NCI-H1105 treated with DMSO at 0.1 percent for 48 hours (cell line): ENCODE results near the gene CTXND1.

Experiments
- DNase-seq: peaks from one replicate; lab custom pipeline; 2025; lab: John Stamatoyannopoulos, UW

CTXND1 gene

DNA sequence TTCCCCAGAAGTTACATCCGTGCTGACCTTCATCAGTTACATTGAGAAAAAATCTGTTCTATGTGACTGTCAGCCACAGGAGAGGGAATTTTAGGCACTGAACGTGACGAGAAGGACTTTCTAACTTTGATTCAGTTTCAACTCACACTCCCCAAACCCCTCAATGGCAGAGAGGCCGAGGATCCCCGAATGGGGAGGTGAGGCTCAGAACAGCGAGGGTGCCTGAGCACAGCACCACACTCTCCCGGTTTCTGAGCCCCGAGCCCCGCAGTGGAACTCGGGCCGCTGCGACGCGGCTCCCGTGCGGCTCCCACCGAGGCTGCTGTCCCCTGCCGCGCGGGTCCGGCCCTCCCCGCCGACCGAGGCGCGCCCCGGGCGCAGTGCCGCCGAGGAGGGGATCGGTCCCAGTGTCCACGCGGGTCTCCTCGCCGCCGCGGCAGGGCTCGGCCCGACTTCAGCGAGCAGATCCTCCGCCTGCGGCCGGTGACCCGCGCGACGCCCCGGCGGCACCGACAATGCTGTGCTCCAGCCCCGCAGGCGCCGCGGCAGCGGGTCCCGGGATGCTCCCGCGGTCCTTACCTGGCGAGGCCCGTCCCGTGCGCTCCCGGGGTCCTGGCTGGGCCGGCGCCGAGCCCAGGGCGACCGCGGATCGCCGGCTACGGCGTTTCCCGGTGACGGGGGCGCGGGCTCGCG, 439 bp downstream of the CTXND1 start:
- no peak for DNase-seq

DNA sequence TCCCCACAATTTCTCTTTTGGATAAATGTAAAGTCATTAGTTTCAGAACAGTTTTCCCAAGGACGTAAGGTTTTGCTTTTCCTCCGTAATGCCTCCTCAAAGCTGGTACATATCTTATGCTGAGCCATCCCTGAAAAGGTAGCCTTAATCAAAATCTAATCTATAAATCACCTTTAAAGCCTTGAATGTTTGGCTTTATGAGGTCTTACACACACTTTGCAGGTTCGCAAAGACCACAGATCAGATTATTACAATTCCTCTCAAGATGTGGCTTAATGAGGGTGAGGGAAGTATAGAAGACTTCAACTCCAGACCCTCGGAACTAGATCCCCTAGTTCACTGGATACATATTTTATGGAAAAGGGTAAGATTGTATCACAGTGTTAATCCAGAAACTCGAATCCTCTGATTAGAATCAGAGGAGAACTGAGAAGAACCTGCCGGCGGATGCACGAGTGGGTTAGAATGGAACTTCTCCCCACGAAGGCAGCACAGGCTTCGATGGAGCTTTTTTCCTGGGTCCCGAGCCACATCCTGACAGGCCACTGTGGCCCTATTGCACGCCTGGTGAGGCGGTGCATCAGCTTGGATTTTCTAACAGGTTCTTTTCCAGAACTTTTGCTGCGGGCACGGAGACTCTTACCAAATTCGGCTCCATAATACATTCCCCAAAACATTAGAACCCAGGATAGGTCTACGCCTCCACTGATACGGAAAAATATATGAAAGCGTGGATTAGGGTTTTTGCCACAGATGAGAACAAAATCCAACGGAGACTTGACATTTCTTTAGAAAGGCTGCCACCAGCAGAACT, 1.2 kb downstream of the CTXND1 start:
- DNase-seq = no peak

DNA sequence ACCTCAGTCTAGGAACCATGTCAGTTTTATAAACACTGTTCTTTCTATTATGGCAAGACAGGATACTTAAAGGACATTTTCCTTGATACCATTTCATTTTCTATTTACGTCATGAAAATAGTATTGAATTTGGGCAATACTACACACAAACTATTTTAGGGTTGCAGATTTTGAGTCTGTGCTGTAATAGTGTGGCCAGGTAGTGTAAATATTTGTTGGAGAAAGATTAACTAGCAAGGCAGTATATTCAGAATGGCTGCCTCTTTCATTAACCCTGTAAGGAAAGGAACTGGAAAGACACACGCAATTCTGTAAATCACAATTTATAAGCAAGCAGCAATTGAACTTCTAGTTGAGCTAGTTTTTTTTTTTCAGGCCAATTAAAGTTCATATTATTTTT, 2.0 kb downstream of the CTXND1 start:
- DNase-seq = no peak

DNA sequence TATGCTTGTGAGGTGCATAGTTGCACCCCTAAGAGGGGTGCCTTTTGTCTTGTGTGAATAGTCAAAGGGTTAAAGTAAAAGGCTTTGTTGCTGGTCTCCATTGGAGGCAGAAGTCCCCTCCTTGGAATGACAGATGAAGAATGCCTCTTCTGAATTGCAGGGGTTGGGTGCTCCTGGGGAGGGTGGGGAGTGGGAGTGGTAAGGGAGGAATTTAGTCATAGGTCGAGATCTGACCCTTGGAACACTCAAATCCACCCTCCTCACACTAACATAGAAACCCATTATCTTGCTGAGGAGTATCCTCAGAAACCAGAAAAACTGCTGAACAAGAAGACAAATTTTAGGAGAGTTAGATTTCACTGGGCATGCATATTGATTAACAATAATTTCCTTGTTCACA, 4.7 kb downstream of the CTXND1 start:
- no peak for DNase-seq

DNA sequence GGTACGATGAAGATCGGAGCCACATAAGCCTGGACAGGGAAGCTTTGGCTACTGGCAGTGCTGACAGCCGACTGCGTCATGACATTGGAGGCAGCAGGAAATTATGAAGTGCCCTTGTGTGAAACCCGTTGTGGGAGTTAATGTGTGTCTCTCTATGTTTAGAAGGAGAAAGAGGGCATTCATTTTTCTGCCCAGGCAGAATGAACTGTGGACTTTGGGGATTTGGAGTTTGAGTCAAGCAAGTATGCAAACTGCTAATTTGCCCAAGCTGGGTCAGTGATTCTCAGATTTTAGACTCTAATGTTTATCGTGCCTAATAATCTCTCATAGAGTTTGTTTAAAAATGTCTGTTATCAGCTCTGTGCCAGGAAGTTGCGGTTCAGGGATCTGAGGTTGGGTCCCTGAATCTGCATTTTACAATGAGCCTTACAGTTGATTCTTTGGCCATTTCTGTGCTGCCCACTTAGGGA, 5.6 kb downstream of the CTXND1 start:
- DNase-seq = no peak

DNA sequence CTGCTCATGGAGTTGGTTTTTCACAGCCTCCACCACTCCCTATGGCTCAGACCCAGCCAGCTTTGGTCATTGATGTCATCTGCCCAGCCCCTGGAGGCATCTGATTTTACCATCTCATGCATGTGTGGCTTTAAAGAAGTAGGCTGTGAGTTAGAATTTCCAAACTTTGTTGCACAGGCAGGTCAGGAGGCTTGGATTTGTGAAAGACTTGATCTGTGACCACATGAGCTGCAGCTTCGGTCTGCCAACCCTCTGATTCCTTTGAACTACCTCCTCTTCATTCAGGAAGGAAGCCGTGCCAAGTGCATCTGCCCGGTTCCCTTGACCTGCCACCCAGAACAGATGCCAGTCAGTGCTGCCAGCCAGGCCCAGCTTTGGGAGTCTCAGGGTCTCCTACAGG, 9.2 kb downstream of the CTXND1 start:
- DNase-seq = no peak

DNA sequence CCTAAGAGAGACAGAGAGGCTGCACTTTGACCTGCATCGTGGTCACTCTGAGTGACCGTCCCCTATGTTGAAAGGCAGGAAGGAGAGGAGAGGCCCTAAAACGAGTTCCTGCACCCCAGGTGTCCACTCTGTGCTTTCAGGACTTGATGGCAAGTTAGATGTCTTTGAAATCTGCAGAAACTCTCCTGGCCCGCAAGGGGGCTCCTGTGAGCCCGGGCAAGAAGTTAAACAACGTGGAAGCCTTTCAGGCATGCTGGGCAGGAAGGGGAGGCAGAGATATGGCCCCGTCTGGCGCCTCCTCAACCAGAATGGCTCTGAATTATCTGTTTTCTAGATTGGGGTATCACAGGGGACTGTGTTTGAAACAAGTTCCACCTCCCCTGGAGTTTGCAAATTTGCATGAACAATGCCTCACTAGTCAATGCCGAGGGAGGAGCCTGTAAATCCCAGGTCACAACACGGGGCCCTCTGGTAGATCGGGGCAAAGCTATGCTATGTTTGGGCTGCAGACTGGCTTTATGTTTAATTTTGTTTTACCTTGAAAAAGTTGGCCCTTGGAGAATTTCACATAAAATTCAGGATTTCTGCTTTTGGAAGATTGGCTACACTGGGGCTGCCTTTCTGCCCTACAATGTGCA, 9.8 kb downstream of the CTXND1 start:
- no peak for DNase-seq

DNA sequence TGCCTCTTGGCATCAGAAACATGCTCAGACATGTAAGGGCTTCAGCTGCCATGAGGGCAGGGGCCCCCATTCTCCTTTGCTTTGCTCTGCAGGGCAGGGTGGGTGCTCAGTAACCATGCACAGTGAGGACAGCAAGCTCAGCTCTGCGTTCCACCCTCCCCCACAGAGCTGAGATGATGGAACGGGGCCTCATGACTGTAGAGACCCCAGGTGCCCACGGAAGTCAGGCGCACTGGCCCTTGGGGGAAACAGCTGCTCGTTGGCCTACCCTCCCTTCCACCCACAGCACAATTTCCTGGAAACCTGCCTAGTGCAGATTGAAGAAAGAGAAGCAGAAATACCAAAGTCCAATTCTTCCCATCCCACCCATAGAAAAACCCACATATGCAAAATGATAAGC, 10.5 kb downstream of the CTXND1 start:
- no peak for DNase-seq

DNA sequence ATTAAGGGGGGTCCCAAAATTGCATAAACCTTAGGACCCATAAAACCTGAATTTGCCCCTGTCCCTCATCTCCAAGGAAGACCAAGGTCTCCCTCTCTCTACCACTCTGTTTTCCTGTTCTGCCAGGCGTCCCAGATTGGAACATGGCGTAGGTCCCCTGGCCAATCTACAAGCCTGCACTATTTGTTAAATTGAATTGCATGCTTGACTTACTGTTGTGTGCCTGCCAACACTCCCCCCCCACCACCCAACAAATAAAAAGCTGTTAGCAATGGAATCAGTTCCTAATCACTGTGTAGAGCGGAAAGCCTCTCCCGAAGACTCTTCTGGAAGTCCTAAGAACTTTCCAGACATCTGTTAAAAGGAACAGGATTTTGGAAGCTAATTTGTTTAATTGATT, 11.7 kb downstream of the CTXND1 start:
- no peak for DNase-seq

DNA sequence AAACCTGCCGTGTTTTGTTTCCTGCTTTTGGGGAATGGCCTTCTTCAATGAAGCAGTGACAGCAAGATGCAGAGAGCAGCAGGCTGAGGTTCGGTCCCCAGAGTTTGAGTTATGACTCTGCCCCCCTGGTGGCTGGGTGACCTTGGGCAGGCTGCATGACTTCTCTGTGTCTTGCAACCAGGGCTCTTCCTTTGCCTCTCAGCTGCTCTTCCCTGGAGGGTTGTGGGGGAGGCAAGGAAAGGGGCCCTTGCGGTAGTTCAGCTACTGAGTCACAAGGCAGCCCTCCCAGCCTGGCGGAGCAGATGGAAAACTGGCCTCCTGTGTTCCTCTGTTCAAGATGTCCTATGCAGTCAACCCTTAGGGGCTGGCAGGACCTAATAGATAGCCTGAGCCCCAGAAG, 17.1 kb downstream of the CTXND1 start:
- DNase-seq = no peak

DNA sequence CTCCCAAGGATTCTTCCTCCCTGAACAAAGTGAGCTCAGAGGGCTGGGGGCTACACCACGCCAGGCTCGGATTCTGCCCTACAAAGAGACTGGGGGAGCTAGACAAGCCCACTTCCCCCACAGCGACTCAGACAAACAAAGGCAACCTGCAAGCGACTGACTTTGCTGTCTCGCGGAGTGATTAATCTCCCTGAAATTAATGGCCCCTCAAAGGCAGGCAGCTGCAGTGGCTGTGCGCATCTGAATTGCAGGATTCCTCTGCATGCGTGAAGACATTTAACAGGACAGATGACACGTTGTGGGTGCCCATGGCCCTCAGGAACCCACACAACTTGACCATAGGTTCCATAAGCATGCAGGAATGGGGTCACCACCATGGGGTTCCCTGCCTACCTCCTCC, 18.4 kb downstream of the CTXND1 start:
- no peak for DNase-seq

DNA sequence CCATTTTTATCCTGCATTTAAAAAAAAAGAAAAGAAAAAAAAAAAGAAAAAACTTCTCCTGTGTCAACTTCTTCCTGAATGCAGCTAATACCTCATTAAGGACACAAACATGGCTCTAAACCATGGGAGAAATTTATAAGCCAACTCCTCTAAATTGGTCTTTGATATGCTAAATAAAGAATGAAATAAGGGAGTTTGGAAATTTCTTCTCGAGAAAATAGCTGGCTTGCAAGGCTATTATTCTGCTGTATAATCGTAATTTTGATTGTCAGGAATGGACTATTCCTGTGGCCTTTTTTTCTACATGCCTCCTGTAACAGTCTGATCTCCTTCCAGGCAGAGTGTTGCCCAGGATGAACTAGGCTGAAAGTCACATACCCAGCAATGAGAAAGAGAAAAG, 20.6 kb downstream of the CTXND1 start:
- no peak for DNase-seq

DNA sequence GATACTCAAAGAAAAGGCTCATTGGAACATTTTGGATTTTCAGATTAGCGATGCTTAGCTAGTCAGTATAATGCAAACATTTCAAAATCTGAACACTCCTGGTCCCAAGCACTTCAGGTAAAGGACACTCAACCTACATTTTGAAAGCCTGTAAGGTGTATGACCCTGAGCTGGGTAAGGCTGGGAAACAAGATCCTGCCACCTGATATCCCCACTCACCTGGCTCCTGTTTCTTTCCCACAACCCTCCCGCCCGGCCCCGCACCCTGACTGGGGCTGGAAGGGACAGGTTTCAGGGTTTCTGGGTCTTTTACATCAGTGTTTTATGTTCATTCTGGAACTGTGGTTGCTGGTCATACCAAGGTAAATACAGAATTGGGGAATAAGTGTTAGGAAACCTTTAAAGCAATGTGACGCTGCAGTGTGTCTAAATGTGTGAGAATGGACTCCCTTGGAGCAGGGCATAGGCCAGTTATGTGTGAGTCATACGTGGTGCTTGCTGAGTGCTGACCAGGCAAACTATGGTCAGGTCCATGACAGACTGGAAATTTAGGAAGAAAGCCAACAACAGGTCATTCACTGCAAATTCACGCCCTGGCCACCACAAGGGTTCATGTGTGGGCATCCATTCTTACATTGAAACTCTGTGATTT, 22.9 kb downstream of the CTXND1 start:
- no peak for DNase-seq

DNA sequence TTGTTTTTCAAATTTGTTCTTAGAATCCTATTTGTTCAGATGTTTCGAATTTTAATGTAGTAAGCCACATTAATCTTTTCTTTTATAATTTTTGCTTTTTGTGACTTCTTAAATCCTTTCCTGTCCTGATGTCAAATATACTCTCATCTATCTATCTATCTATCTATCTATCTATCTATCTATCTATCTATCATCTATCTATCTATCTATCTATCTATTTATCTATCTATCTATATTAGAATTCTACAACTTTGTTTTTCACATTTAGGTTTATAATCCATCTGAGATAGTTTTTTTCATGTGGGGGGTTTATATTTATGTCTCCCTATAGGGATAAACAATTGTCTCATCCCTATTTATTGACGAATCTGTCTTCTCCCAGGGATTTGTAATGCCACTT, 32.1 kb downstream of the CTXND1 start:
- DNase-seq = no peak

DNA sequence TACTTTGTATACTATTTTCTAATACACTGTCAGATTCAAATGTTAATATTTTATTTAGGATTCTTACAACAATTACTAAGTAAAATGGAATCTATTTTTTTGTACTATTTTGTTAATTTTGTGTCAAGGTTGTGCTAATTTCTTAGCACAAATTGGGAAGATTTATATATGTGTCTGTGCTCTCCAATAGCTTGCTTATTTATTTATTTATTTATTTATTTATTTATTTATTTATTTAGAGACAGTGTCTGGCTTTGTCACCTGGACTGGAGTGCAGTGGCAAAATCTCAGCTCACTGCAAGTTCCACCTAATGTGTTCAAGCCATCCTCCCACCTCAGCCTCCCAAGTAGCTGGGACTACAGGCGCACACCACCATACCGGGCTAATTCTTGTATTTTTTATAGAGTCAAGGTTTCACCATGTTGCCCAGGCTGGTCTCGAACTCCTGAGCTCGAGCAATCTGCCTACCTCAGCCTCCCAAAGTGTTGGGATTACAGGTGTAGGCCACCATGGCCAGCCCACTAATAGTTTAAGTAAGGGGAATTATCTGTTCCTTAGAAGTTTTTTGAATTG, 34.6 kb downstream of the CTXND1 start:
- DNase-seq = no peak

DNA sequence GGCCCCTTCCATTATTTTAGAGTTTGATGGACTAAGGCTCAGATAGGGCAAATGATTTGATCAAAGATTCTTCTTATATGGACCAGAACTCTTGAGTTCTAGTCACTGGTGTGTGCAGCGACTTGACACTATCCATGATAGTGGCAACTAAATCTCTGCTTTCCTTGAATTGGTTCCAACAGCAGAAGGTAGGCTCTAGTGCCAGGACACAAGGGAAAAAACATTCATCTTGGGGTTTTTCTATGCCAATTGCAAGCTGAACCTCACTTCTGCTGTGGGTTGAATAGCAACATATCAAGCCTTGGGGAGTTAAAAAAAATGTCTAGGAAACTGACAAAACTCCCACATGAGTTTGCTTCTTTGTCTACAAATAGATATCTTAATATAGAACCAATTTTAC, 35.1 kb downstream of the CTXND1 start:
- no peak for DNase-seq

DNA sequence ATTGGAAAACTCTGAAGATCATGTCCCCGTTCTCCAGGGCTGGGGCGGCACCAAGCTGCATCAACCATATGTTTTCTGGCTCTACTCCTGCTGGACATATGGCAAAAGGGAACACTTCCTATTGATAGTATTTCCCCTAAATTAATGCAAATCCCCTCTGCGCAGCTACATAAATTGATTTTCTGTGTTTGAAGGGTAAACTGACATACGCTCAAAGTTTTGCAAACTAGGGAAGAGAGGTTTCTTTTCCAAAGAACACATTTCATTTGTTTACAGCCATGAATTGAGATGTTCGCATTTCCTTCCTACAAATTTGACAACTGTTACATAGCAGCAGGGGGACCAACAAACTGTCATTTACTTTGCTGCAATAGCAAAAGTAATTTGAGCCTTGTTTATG, 35.9 kb downstream of the CTXND1 start:
- DNase-seq = no peak

DNA sequence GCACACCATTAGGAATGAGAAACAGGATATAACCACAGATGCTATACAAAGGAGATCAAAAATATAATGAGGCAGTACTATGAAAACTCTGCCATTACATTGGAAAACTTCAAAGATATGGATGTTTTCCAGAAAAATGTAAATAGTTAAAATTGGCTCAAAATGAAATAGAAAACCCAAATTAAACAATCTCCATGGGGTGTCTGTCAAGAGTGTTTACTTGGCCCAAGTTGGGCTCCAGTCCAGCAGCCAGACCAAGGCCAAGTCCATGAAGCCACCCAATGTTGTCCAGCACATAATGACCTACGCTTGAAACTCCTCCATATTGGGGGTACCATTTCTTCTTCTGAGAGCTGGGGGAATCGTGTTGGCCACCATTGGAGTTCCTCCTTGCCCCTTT, 37.1 kb downstream of the CTXND1 start:
- DNase-seq = no peak

DNA sequence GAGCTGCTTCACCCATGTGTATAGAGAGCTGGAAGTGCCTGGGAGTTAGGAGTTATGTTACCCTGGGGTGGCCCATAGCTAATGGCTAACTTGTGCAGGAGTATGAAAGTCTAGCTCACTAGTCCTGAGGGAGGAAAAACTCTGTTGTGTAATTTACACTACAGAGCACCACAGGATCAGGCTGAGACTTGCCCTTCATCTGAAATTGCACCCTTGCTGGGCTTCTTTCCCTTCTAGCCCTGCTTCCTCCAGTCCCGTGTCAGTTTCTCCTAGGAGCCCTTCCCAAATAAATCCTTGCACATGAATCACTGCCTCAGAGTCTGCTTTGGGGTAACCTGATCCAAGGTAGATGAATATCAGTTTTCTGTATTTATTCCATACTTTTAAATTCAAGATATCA, 40.0 kb downstream of the CTXND1 start:
- DNase-seq = no peak

DNA sequence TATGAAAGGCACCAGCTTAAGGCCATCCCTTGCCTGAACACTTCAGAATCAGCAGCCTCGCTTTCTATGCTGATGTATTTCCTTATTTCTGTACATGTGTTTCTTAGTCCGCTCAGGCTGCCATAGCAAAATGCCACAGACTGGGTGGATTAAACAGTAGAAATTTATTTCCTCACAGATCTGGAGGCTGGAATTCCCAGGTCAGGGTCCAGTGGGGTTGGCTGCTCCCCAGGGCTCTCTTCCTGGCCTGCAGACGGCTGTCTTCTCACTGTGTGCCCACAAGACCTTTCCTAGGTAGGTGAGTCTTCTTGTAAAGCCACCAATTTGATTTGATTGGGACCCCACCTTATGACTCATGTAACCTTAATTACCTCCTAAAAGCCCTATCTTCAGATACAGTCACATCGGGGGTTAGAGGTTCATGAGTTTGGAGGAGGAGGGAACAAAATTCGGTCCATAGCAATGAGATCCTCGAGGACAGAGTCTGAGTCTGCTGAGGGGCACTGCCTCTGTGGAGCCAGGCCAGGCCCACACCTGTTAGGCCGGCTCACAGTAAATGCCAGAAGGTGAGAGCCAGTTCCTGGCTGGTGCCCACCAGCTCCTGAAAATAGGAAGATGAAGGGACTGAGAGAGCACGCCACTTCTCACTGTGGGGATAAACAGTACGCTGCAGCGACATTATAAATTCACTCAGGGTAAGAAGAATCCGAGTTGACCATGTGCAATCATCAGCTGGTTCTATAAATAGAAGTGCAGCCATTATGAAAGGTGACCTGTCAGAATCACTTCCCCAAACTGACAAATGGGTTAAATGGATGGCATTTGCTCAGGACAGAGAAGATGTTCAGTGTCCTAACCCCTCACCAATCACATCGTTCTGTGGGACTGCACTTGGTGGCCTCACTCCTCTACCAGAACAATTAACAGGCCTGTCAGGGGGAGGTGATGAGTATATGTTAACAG, 41.1 kb downstream of the CTXND1 start:
- DNase-seq = no peak
